Measurements from ENCODE around the gene FAM25C. TPM values are rescaled to one million over a fixed set of nuclear protein-coding genes. Genes with fewer than 3 reads are reported as not detected.
"Not testable (repeated sequence)": the region's sequence is repeated elsewhere in the genome, so short reads cannot be mapped to it uniquely, and the experiment has no call there.

The FAM25C gene
- total RNA-seq, 1 experiment from 2014 or later, result not detected

- H3K9me2 ChIP-seq (ENCODE audit: insufficient read depth); H3K9ac ChIP-seq (ENCODE audit: low read length); BruUV-seq (replicated peaks); POLR2A ChIA-PET; H4K20me1 ChIP-seq (ENCODE audit: insufficient read depth); CTCF ChIA-PET; H3K9me3 ChIP-seq (ENCODE audit: control insufficient read depth in 1 of 2, insufficient read depth in 1 of 2, low read depth in 1 of 2, low read length in 2 of 2); intact Hi-C loops (cut with micrococcal nuclease); H2AFZ ChIP-seq (ENCODE audit: low read depth, low read length, poor library complexity, severe bottlenecking); DNase-seq (ENCODE audit: low read depth, low spot score); RAD21 ChIA-PET (ENCODE audit: low non-redundant PET in 1 of 2, low total read pairs in 2 of 2, uncharacterized antibody in 2 of 2, unreplicated experiment in 2 of 2); H3K4me3 ChIP-seq (replicated peaks in 1 of 2; ENCODE audit: low read depth in 1 of 2, low read length in 2 of 2); H3K27me3 ChIP-seq (ENCODE audit: insufficient read depth, low read length); H3K79me2 ChIP-seq (ENCODE audit: insufficient read depth, low read length); H3K36me3 ChIP-seq (ENCODE audit: control insufficient read depth in 1 of 2, insufficient read depth in 2 of 2, low read length in 2 of 2); H3K4me1 ChIP-seq (ENCODE audit: control insufficient read depth in 1 of 2, insufficient read depth in 2 of 2, low read length in 2 of 2); H3K27ac ChIP-seq (ENCODE audit: low read depth, low read length): not testable (repeated sequence)
- TF ChIP-seq, protein P1, sequence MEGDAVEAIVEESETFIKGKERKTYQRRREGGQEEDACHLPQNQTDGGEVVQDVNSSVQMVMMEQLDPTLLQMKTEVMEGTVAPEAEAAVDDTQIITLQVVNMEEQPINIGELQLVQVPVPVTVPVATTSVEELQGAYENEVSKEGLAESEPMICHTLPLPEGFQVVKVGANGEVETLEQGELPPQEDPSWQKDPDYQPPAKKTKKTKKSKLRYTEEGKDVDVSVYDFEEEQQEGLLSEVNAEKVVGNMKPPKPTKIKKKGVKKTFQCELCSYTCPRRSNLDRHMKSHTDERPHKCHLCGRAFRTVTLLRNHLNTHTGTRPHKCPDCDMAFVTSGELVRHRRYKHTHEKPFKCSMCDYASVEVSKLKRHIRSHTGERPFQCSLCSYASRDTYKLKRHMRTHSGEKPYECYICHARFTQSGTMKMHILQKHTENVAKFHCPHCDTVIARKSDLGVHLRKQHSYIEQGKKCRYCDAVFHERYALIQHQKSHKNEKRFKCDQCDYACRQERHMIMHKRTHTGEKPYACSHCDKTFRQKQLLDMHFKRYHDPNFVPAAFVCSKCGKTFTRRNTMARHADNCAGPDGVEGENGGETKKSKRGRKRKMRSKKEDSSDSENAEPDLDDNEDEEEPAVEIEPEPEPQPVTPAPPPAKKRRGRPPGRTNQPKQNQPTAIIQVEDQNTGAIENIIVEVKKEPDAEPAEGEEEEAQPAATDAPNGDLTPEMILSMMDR (IDR thresholded peaks at IDR 0.05 in 2 of 3, conservative IDR thresholded peaks at IDR 0.05 in 1 of 3; ENCODE audit: borderline replicate concordance in 1 of 3, insufficient read depth in 1 of 3, low read depth in 2 of 3, low read length in 2 of 3), result peak in 2 of 3 experiments; percentile 19 to 22; a peak in 1 of 6 replicates
- peak overlapping the region; percentile 41; the same call in 1 of the 2 replicates for H3K4me2 ChIP-seq (ENCODE audit: low read length)
- peak; percentile 62 for ATAC-seq
Measured at GRCh38 chr10:47986413-47987230, 13.0 kb downstream of the FAM25C start.

DNA sequence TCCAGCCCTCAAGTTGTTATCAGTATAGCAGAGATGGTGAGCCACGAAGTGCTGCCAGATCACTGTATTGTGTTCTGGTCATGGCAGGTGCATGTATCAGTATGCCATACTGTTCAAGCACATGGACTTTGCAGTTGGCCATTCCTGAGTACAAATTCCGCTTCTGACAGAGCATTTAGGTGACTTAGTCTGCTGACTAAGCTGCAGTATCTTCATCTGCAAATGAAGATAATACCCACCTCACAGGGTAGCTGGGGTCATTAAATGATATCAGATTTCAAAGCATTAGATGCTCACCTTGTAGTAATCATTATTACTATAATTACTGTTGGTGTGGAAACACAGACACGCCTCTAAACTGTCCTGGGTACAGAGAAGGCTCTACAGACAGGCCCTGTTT lies 24.2 kb downstream of the FAM25C start:
- H3K27ac ChIP-seq (ENCODE audit: low read depth, low read length); ATAC-seq; H3K9ac ChIP-seq (ENCODE audit: low read length); H3K36me3 ChIP-seq (ENCODE audit: control insufficient read depth in 1 of 2, insufficient read depth in 2 of 2, low read length in 2 of 2); H3K9me2 ChIP-seq (ENCODE audit: insufficient read depth); RAD21 ChIA-PET (ENCODE audit: low non-redundant PET in 1 of 2, low total read pairs in 2 of 2, uncharacterized antibody in 2 of 2, unreplicated experiment in 2 of 2); H4K20me1 ChIP-seq (ENCODE audit: insufficient read depth); H3K79me2 ChIP-seq (ENCODE audit: insufficient read depth, low read length); H3K27me3 ChIP-seq (ENCODE audit: insufficient read depth, low read length); H3K4me3 ChIP-seq (replicated peaks in 1 of 2; ENCODE audit: low read depth in 1 of 2, low read length in 2 of 2); POLR2A ChIA-PET; intact Hi-C loops (cut with micrococcal nuclease); H3K4me1 ChIP-seq (ENCODE audit: control insufficient read depth in 1 of 2, insufficient read depth in 2 of 2, low read length in 2 of 2); DNase-seq (ENCODE audit: low read depth, low spot score); CTCF ChIA-PET; H3K9me3 ChIP-seq (ENCODE audit: control insufficient read depth in 1 of 2, insufficient read depth in 1 of 2, low read depth in 1 of 2, low read length in 2 of 2); H3K4me2 ChIP-seq (ENCODE audit: low read length); BruUV-seq (replicated peaks); H2AFZ ChIP-seq (ENCODE audit: low read depth, low read length, poor library complexity, severe bottlenecking): not testable (repeated sequence)

- intact Hi-C loops (cut with micrococcal nuclease); H3K27ac ChIP-seq (ENCODE audit: low read depth, low read length); ATAC-seq; H3K9me2 ChIP-seq (ENCODE audit: insufficient read depth); H3K4me1 ChIP-seq (ENCODE audit: control insufficient read depth in 1 of 2, insufficient read depth in 2 of 2, low read length in 2 of 2); H3K9ac ChIP-seq (ENCODE audit: low read length); H3K79me2 ChIP-seq (ENCODE audit: insufficient read depth, low read length); DNase-seq (ENCODE audit: low read depth, low spot score); BruUV-seq (replicated peaks); H3K36me3 ChIP-seq (ENCODE audit: control insufficient read depth in 1 of 2, insufficient read depth in 2 of 2, low read length in 2 of 2); H3K27me3 ChIP-seq (ENCODE audit: insufficient read depth, low read length); H2AFZ ChIP-seq (ENCODE audit: low read depth, low read length, poor library complexity, severe bottlenecking); H3K4me3 ChIP-seq (replicated peaks in 1 of 2; ENCODE audit: low read depth in 1 of 2, low read length in 2 of 2); POLR2A ChIA-PET; H4K20me1 ChIP-seq (ENCODE audit: insufficient read depth); RAD21 ChIA-PET (ENCODE audit: low non-redundant PET in 1 of 2, low total read pairs in 2 of 2, uncharacterized antibody in 2 of 2, unreplicated experiment in 2 of 2); H3K9me3 ChIP-seq (ENCODE audit: control insufficient read depth in 1 of 2, insufficient read depth in 1 of 2, low read depth in 1 of 2, low read length in 2 of 2); H3K4me2 ChIP-seq (ENCODE audit: low read length); CTCF ChIA-PET: not testable (repeated sequence)
Measured at GRCh38 chr10:47973131-47973530, 26.5 kb downstream of the FAM25C start.

DNA sequence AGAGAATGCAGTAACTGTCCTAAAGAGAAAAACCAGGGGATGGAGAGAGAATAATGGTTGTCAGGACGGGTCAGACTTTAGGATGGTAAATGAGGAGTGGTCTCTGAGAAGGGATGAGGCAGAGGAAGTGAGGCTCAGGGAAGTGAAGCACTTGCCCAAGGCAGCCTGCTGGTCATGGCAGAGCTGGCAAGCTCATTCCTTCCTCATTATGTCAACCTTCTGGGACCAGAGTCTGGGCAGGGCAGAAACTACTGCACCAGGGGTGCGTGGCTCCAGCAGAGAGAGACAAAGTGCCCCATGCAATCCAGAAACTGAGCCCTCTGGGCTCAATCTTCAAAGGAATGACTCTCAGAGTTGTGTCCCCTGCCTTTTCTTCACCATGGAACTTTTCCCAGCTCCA lies 27.5 kb downstream of the FAM25C start:
- H3K79me2 ChIP-seq (ENCODE audit: insufficient read depth, low read length); H3K27ac ChIP-seq (ENCODE audit: low read depth, low read length); H3K4me2 ChIP-seq (ENCODE audit: low read length); ATAC-seq; H4K20me1 ChIP-seq (ENCODE audit: insufficient read depth); H3K9me2 ChIP-seq (ENCODE audit: insufficient read depth); BruUV-seq (replicated peaks); POLR2A ChIA-PET; intact Hi-C loops (cut with micrococcal nuclease); CTCF ChIA-PET; RAD21 ChIA-PET (ENCODE audit: low non-redundant PET in 1 of 2, low total read pairs in 2 of 2, uncharacterized antibody in 2 of 2, unreplicated experiment in 2 of 2); H3K9me3 ChIP-seq (ENCODE audit: control insufficient read depth in 1 of 2, insufficient read depth in 1 of 2, low read depth in 1 of 2, low read length in 2 of 2); H3K9ac ChIP-seq (ENCODE audit: low read length); H3K4me3 ChIP-seq (replicated peaks in 1 of 2; ENCODE audit: low read depth in 1 of 2, low read length in 2 of 2); H3K27me3 ChIP-seq (ENCODE audit: insufficient read depth, low read length); H2AFZ ChIP-seq (ENCODE audit: low read depth, low read length, poor library complexity, severe bottlenecking); H3K4me1 ChIP-seq (ENCODE audit: control insufficient read depth in 1 of 2, insufficient read depth in 2 of 2, low read length in 2 of 2); DNase-seq (ENCODE audit: low read depth, low spot score); H3K36me3 ChIP-seq (ENCODE audit: control insufficient read depth in 1 of 2, insufficient read depth in 2 of 2, low read length in 2 of 2): not testable (repeated sequence)

Data from HCT116 (cell line).